Gastrocnemius medialis (tissue), 4 donors: ENCODE measurements around the gene SDC1. TPM values are rescaled to one million over a fixed set of nuclear protein-coding genes. Genes with fewer than 3 reads are reported as not detected.

Experiments used
- ATAC-seq, 2 donors: fragments of 150-250 bp; one replicate each; pipeline ENCODE4 v1.9.1; 2016
- DNase-seq, 2 donors: peaks; one replicate each; pipeline ENCODE4 v3.0.0-alpha.2; 2019
- H3K27ac ChIP-seq, 4 donors: fragments of 200-600 bp; sonication (generic); 1 replicate in 1 of 4; 2 replicates in 3 of 4; pipeline ENCODE4 v1.5.1; 2016 to 2018; ENCODE audit warnings: mild to moderate bottlenecking in 2 of 4, moderate library complexity in 1 of 4
- H3K27me3 ChIP-seq, 3 donors: fragments of 200-600 bp; sonication (generic) in 2 of 3; 1 replicate in 1 of 3; 2 replicates in 2 of 3; pipeline versions ENCODE4 v1.5.1 to v1.6.0; 2016 to 2019; ENCODE audit warnings: mild to moderate bottlenecking in 1 of 3, moderate library complexity in 1 of 3
- H3K36me3 ChIP-seq, 2 donors: fragments of 200-600 bp; sonication (generic) in 1 of 2; one replicate each; pipeline ENCODE4 v1.5.1; 2017 to 2018
- H3K4me1 ChIP-seq, 2 donors: fragments of 200-600 bp; sonication (generic) in 1 of 2; one replicate each; pipeline ENCODE4 v1.5.1; 2016 to 2017; ENCODE audit warnings: mild to moderate bottlenecking in 2 of 2
- H3K4me3 ChIP-seq, 4 donors: fragments of 200-600 bp; sonication (generic) in 3 of 4; 1 replicate in 1 of 4; 2 replicates in 3 of 4; pipeline ENCODE4 v1.5.1; 2016 to 2019; ENCODE audit warnings: mild to moderate bottlenecking in 2 of 4
- H3K9me3 ChIP-seq, 3 donors: fragments of 200-600 bp; sonication (generic) in 2 of 3; 1 replicate in 1 of 3; 2 replicates in 2 of 3; pipeline ENCODE4 v1.5.1; 2016 to 2019
- POLR2A ChIP-seq, 2 donors: fragments of 450-650 bp; IDR thresholded peaks; one replicate each; pipeline ENCODE4 v1.6.1; 2017; ENCODE audit warnings: antibody characterized with exemption in 2 of 2, mild to moderate bottlenecking in 2 of 2, moderate library complexity in 2 of 2
- in situ Hi-C, 4 donors: fragments of 200-750 bp; cut with MboI; loops; one replicate each; pipeline versions ENCODE4 v1.15.0 to v1.8.0; 2017; ENCODE audit warnings: low sequenced_read_pairs in 4 of 4
- intact Hi-C: fragments of 100-400 bp; cut with DNase I; formaldehyde crosslinking; loops from one replicate; pipeline ENCODE4 v1.15.1; 2023; ENCODE audit warnings: low total_unique reads
- total RNA-seq, 4 donors: library from RNA; depleted of rRNA; stranded (reverse); fragments of >200 nt; gene quantifications; one replicate each; pipeline versions ENCODE4 v1.1.0 to v1.2.3, GENCODE V29; 2016
- TF ChIP-seq, protein P1 (sequence below), 5 experiments: fragments of 450-650 bp in 3 of 5; fragments of 200-600 bp in 2 of 5; sonication (generic) in 2 of 5; IDR thresholded peaks in 4 of 5; conservative IDR thresholded peaks in 1 of 5; 1 replicate in 4 of 5; 2 replicates in 1 of 5; pipeline ENCODE4 v1.5.1; 2016 to 2019; ENCODE audit warnings: antibody characterized with exemption in 5 of 5, mild to moderate bottlenecking in 3 of 5, moderate library complexity in 3 of 5

The SDC1 gene
- total RNA-seq, 4 donors from 2014 or later = 0.41 to 1.2 (median 1.2) TPM; not detected in 1

DNA sequence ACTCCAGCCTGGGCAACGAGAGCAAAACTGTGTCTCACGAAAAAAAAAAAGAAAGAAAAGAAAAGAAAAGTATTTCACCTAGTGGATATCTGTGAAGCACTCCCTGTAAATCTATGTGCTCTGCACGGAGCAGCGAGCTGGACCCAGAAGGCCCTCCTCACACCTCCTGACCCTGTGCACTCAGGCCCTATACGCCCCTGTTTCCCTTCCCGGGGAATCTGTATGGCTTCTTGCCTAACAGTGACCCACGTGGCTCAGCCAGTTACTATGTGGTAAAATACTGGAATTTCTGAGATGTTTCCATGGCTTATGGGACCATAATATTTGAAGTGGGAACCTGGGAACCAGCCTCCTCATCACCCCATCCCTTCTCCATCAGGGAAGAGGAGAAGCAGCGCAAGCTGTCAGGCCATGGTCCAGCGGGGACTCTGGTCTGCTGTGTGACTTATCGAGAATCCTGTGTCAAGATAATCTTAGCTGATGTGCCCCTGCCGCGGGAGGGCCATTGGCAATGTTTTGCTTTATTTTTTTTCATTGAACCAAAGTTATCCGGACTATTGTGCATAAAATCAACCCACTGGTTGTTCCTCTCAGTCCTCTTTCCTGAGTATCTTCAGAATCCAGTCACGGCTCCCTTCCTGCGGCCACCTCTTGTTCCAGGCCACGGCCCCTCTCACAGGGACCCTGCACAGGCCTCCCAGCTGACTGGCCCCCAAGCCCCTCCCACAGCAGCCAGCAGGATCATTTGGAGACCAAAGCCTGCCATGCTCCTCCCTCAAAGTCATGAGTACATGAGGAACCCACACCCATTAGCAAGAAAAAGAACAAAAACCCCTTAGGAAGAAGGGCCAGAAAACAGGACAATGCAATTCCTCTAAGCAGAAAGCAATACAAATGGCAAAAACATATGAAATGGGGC, 30.6 kb downstream of the SDC1 start:
- no peak overlapping the region for H3K27ac ChIP-seq
- H3K27me3 ChIP-seq = no peaks in the 10 kb centered on the region
- intact Hi-C loops = no loop called here
- no peaks in the 10 kb centered on the region for H3K9me3 ChIP-seq
- no peaks in the 10 kb centered on the region for H3K4me1 ChIP-seq
- H3K4me3 ChIP-seq = no peak overlapping the region
- no peak for DNase-seq
- H3K36me3 ChIP-seq = no peaks in the 10 kb centered on the region
- ATAC-seq = no peak
- TF ChIP-seq POLR2A (IDR thresholded peaks at IDR 0.05) = no peak
- TF ChIP-seq, protein P1, sequence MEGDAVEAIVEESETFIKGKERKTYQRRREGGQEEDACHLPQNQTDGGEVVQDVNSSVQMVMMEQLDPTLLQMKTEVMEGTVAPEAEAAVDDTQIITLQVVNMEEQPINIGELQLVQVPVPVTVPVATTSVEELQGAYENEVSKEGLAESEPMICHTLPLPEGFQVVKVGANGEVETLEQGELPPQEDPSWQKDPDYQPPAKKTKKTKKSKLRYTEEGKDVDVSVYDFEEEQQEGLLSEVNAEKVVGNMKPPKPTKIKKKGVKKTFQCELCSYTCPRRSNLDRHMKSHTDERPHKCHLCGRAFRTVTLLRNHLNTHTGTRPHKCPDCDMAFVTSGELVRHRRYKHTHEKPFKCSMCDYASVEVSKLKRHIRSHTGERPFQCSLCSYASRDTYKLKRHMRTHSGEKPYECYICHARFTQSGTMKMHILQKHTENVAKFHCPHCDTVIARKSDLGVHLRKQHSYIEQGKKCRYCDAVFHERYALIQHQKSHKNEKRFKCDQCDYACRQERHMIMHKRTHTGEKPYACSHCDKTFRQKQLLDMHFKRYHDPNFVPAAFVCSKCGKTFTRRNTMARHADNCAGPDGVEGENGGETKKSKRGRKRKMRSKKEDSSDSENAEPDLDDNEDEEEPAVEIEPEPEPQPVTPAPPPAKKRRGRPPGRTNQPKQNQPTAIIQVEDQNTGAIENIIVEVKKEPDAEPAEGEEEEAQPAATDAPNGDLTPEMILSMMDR (IDR thresholded peaks at IDR 0.05 in 4 of 5, conservative IDR thresholded peaks at IDR 0.05 in 1 of 5) = no peak
- in situ Hi-C loops = no loop called here

DNA sequence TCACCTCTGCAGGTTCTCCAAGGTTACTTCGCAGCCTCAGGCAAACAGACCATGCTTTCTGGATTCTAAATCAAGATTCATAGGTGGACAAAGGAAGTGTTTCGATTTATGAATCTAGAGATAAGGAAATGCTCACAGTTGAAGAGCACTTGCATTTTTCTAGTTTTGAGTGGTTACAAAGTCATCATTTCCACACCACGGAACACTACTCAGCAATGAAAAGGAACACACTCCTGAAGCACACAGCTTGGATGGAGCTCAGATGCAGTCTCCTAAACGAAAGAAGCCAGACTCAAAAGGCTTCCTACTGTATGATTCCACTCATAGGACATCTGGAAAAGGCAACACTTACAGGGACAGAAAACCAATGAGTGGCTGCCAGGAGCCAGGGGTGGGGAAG, 31.7 kb downstream of the SDC1 start:
- H3K27ac ChIP-seq = no peak overlapping the region
- no peaks in the 10 kb centered on the region for H3K9me3 ChIP-seq
- TF ChIP-seq, protein P1 (IDR thresholded peaks at IDR 0.05 in 4 of 5, conservative IDR thresholded peaks at IDR 0.05 in 1 of 5) = no peak
- no peak for TF ChIP-seq POLR2A (IDR thresholded peaks at IDR 0.05)
- ATAC-seq = no peak
- H3K4me1 ChIP-seq = no peaks in the 10 kb centered on the region
- in situ Hi-C loops (no loop called here), intact Hi-C loops (no loop called here)
- H3K36me3 ChIP-seq = no peaks in the 10 kb centered on the region
- no peaks in the 10 kb centered on the region for H3K27me3 ChIP-seq
- DNase-seq = no peak
- H3K4me3 ChIP-seq = no peak overlapping the region

DNA sequence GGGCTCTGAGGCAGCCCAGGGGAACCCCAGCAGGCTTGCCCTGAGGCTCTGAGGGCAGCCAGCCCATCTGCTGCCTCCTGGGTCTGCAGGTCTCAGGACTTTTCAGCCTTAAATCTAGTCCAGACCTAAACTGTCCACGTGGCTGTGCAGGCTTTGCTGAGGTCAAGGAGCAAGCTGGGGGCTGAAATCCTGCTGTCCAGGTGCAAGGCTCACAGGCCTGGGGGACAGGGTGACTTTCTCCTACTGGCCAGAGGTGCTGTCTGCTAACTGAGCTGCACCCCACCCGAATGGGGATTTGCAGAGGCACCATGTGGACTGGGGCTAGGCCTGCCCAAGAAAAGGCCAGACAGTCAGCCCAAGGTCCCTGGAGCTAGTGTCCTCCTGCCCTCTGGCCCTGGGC, 32.1 kb downstream of the SDC1 start:
- H3K27me3 ChIP-seq = no peaks in the 10 kb centered on the region
- TF ChIP-seq POLR2A (IDR thresholded peaks at IDR 0.05) = no peak
- TF ChIP-seq, protein P1 (IDR thresholded peaks at IDR 0.05 in 4 of 5, conservative IDR thresholded peaks at IDR 0.05 in 1 of 5) = no peak
- no peaks in the 10 kb centered on the region for H3K9me3 ChIP-seq
- ATAC-seq (no peak), DNase-seq (no peak)
- in situ Hi-C loops (no loop called here), intact Hi-C loops (no loop called here)
- no peak overlapping the region for H3K4me3 ChIP-seq
- no peak overlapping the region for H3K27ac ChIP-seq
- no peaks in the 10 kb centered on the region for H3K4me1 ChIP-seq
- no peaks in the 10 kb centered on the region for H3K36me3 ChIP-seq

DNA sequence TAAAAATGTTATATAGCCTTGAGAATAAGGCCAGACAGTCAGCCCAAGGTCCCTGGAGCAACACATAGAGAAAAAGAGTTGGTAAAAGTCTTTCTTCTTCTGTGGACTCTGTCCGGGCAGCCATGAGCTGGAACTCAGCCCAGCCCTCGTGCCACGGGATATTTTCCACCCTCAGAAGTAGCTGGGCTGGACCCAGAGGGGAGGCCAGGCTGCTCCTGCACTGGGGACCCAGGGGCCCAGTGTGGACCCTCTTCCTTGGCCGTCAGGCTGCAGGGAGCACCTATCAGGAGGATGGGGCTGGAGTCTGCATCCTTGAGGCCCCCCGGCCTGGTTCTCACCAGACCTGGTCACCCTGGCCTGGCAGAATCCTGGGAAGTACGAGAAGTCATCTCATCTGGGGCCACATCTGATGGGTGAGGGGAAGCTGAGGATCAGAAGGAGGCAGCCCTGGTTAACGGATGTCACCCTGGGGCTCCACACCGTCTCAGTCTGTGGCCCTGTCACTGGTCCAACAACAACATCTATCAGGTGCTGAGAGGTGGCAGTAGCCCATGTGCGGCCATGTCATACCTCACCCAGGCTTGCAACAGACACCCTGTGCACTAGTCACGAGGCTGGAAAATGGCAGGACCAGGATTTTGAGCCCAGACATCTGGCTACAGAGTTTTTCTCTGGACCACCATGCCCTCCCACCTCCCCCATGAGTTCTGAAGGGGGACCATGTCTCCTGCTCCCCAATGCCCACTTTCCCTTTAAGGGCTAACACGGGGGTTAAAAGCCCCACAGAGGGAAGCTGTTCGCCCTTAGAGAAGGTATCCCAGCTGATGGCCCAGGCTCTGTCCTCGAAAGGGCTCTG, 33.0 kb downstream of the SDC1 start:
- ATAC-seq = no peak

More for the DNA sequence above, 33.0 kb downstream of the SDC1 start:
- no peak for DNase-seq
- in situ Hi-C loops = no loop called here
- TF ChIP-seq, protein P1 (IDR thresholded peaks at IDR 0.05 in 4 of 5, conservative IDR thresholded peaks at IDR 0.05 in 1 of 5) = no peak
- TF ChIP-seq POLR2A (IDR thresholded peaks at IDR 0.05) = no peak
- no peaks in the 10 kb centered on the region for H3K27me3 ChIP-seq
- no peaks in the 10 kb centered on the region for H3K9me3 ChIP-seq
- intact Hi-C loops = no loop called here
- no peak overlapping the region for H3K4me3 ChIP-seq
- H3K27ac ChIP-seq = no peak overlapping the region
- no peaks in the 10 kb centered on the region for H3K36me3 ChIP-seq
- no peaks in the 10 kb centered on the region for H3K4me1 ChIP-seq
